SKM-1 treated with dmso at 0.1 percent for 144 hours (cell line): ENCODE data around the gene MT1G.
"Not testable (repeated sequence)": the region's sequence is repeated elsewhere in the genome, so short reads cannot be mapped to it uniquely, and the experiment has no call there.

Experiments
- DNase-seq: peaks from one replicate; lab custom pipeline; 2025; ENCODE audit not compliant: unreplicated experiment; lab: John Stamatoyannopoulos, UW

Gene MT1G

DNA sequence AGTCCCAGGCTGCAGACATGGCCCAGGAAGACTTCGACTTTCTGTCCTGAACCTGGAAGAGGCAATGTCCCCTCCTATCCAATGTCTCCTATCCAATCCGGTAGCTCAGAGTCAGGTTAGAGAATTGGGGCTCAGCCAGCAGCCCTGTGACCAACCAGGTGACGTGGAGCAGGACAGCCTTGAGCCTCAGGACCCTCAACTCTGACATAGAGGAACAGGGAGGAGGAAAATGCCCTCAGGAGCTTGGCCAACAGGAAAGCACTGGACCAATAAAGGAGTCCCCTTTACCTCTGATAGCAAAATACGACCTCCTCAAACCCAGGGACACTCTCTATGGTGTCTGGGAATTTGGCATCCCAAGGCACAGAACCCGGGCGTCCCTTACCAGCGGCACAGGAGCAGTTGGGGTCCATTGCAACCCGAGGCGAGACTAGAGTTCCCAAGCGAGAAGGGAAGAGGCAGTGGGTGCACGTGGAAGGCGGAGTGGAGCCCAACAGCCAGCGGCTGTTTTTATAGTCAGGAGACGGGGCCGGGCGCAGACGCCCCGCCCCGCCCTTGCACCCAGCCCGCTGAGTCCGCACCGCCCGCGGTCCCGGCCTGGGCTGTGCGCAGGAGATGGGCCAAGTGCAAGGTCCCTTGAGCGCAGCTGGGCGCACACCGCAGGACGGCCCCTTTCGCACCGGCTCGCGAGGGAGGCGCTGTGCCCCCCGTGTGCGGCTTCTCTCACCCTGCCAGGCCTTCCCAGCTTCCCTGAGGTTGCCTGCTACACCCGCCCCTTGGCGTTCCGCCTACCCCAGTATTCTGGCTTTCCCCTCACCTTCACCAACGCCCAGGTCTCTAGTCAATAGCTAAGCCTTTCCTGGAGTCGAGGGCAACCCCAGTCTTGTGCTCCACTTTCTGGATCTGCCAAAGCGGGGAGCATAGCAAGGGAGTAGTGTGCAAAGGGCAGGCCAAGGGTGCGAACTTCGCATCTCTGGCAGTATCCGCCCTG is at the start of gene MT1G:
TSS of gene MT1G (minus strand) at position 485 of the 991 bp plus-strand sequence. CDS start at position 413, 72 bp downstream.
- no peak for DNase-seq

DNA sequence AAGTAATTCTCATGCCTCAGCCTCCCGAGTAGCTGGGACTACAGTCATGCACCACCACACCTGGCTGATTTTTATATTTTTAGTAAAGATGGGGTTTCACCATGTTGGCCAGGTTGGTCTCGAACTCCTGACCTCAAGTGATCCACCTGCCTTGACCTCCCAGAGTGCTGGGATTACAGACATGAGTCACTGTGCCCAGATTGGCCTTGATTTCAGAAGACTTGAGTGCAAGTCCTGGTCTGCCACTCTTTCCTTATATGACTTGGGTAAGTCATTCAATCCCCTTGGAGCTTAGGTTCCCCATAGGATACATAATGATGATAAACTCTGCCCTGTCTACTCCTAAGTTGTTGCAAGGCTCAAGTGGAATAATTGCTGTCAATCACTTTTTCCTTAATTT is 49.7 kb upstream of the MT1G start:
- not testable (repeated sequence) for DNase-seq

DNA sequence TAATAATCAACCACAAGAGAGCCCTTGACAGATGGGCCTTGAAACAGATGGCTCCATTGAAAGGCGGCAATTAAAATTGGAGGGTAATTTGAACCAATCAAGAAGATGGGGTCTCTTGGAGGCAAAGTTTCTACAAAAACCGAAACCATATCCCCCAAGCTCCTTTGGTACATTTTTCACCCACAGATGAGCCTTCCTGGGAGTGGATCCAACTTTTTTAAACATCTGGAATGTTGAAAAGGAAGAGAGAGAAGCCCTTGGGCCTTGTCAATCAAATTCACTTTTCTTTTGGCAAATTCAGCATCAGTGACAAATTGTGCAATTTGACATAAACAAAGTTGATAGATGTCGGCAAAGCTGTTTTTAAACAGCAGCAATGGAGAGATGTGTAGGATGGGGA is 48.9 kb upstream of the MT1G start:
- no peak for DNase-seq

DNA sequence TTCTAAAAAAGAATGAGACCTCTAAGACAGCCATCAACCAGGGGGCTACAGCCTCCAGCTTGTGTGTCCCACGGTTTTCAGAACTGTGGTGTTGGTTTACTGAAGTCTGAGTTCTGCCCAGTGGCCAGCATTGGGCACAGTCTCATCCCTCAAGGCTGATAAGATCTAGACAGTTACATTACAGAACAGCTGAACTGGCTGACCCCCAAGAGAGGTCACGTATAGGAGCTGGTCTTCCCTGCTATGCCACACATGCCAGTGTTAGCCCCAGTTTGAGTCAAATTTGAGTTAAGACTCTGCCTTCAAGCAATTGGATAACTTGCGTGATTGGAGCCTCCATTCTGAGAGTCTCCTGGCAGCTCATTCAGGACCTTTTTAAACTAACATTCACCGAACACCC is 47.3 kb upstream of the MT1G start:
- no peak for DNase-seq

DNA sequence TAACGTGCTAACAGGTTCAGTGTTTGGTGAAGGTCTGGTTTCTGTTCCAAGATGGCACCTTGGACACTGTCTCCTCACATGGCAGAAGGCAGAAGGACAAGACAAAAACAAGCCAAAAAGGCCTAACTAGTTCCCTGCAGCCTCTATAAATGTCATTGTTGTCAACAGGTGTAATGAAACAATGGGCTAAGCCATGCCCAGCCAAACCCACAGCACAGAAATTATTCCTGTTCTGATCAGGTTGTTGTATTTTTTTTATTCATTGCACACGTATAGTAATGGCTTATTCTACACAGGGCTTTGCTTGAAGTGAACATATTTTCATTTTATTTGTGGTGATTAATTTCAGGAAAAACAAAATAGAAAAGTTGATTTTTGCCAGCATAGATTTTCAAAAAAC is 45.9 kb upstream of the MT1G start:
- DNase-seq: no peak

DNA sequence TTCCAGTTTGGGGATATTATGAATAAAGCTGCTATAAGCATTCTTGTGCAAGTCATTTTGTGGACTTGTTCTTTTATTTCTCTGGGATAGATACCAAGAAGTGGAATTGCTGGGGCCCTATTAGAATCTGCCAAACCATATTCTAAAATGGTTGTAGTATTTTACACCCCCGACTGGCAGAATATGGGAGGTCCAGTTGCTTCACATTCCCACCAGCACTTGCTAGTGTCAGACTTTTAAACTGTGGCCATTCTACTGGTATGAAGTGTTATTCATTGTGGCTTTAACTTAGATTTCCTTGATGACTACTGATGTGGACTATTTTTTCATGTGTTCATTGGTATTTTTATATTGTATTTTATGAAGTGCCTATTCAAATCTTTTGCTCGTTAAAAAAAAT is 44.0 kb upstream of the MT1G start:
- no peak for DNase-seq

DNA sequence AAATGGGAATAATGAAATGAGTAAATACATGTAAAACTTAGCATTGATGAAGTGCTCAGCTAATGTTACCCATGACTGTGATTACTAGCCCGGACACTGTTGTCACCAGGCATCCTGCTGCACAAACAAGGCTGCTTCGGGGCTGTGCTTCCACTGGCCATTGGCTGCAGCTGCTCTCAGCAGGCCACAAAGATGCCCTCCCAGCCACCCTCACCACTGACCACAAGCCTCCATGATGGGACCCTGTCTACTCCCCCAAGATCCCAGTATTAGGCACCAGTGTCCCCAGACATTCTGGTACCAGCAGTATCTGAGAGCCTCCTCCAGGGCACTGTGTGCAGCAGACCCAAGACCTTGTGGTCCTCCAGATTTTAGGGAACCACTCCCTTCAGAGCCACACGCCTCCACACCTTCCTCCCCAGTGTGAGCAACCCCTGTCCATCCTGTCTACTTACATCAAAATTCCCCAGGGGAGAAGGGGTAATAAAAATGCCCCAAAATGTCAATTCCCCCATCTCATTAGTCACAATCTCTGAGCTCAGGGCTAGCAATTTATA is 42.4 kb upstream of the MT1G start:
- no peak for DNase-seq

DNA sequence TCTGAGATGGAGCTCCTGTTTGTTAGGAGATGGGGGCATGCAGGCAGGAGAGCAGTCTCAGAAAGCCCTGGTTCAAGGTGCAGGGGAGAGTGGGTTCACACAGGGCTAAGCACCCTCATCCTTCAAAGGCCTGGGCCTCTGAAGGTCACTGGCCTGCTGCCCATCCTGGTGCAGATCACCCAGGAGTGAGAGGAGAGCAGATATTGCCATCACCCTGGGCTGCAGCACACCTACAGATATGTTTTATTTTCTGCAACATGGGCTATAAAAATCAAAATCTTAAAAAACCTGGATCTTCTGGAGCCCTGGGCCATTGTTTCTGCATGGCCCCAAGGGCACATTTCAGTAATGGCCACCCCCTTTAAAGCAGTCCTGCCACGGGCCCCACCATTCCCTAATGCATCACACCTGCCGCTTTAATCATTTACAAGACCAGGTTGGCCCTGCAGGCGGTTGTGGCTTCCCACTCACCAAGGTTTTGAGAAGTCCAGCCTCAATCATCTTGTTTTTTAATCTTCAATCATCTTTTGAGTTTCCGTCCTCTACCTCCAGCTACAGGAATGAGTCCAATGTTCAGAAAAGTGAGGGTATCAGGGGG is 41.7 kb upstream of the MT1G start:
- DNase-seq: no peak

DNA sequence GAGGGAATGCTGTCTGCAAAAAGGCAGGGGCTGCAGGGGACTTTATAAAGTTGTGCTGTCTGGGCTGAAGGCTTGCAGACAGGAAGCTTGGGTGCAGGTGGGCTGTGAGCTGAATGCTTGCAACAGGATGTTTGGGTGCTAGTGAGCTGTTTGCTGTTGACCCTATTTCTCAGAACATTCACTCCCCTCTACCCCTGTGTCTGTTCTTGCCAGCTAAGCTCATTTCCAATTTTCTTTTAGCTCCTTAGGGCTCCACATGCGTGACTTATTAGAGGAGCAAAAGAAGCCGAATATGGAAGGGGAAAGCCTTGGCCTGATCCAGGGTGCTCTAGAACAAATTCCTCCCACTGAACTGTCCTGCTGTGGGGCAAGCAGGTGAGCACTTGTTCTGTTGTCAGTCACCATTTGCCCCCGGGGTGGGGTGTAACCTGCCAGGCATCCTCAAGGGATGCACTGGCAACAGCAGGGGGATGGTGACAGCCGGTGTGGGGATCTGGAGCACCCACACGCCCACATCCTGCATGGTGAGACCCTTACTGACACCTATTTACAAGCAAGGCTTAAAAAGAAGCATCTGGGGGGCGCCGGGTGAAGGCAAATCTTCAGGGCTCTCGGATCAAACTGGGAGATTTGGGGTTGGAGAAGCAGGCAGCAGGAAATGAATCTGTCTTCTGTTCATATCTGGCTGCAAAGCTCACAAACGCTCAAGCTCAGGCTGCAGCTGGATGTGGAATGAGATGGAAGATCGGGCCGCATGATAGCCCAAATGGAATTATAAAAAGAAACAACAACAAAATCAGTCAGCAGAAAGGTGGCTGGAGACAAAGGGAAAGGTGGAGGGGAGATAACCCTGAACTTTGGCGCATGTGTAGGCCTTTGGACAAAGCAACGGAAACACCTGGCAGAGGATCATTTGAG is 40.9 kb upstream of the MT1G start:
- no peak for DNase-seq

DNA sequence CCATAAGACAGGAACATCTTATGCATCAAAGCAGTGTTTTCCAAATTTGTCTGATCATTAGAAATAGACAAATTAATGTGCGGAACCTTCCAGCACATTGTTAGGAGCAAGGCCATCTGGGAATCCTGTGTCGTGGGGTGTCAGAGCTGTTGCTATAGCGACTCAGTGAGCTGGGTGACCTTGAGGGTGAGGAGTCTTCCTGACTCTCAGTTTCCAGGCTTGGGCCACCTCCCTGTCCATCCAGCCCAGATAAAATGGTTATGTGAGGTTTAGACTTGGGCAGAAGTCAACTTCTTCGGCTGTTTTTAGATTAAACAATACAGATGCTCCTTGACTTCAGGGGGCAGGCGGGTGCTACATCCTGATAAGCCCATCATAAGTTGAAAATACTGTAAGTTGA is 35.0 kb upstream of the MT1G start:
- DNase-seq: no peak

DNA sequence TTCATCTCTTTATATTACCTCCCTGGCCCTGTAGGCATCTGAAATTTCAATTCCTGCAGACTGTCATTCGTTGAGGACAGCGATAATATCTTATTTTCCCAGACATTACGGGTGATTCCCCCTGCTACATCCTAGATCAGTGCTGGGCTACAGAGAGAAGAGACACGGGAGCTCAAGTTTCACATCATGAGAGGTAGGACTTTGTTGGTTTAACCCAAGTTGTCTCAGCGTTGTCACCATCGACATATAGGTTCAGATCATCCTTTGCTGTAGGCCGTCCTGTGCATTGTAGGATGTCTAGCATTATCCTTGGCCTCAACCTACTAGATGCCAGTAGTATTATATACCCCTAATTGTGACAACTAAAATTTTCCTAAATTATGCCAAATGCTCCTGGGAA is 33.7 kb upstream of the MT1G start:
- no peak for DNase-seq

DNA sequence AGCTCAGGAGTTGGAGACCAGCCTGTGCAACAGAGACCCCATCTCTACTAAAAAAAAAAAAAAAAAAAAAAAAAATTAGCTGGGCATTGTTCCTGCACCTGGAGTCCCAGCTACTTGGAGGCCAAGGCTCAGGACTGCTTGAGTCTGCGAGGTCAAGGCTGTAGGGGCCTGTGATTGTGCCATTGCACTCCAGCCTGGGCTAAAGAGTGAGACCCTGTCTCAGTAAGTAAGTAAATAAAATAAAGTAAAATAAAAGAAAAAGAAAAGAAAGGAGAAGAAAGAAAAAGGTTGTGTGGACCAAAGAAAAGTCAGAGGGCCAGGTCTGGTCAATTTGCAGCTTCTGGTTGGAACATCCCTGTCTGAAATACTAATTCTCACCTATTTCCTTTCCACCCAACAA is 32.8 kb upstream of the MT1G start:
- DNase-seq: no peak

DNA sequence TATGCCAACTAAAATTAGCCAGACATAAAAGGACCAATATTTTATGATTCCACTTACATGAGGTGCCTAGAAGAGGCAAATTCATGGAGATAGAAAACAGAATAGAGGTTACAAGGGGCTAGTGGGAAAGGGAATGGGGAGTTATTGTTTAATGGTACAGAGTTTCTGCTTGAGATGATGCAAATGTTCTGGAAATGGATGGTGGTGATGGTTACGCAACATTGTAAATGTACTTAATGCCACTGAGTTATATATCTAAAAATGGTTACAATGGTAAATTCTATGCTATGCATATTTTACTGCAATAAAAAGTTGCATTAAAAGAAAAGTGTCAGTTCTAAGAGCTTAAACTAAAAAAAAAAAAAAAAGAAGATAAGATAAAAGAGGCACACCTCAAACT is 32.3 kb upstream of the MT1G start:
- no peak for DNase-seq

DNA sequence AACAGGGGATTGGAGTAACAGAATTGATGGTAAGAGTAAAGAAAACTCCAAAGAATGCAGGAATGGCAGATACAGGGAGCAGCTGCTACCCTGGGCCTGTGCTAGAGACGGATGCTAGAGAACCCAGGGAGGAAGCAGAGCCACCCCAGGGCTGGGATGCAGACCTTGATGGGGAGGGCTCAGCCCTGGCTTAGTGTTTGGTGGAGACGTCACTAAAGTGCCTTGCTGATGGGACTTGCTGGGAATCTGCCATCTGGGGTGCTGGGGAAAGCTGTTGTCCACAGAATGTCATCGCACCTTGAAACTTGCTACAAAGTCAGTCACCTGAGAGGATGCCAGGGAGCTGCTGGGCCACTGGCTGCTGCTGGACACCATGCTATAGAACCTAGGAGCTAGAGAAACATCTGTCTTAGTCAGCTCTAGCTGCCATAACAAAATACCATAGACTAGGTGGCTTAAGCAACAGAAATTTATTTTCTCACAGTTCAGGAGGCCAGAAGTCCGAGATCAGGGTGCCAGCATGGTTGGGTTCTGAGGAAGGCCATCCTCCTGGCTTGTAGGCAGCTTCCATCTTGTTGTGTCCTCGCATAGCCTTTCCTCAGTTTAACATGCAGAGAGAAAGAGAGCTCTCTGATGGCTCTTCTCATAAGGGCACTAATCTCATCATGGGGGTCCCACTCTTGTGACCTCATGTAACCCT is 29.7 kb upstream of the MT1G start:
- no peak for DNase-seq

DNA sequence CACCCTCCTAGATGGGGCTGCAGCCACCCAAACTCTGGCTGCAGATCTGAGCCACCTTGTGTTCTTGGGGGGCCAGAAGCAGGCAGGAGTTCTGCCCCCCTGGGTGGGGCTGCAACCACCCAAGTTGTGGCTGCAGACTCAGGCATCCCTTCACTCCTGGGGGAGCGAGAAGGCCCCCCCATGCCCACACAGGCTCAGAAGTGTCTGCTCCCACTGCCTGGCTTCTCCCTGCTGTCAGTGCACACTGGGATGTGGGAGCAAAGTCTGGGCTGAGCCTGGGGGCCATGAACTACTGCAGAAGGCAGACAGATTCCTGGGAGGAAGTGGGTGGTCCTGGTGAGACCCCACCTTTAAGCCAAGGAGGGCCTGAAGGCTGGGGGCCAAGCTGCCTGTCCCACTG is 27.4 kb upstream of the MT1G start:
- no peak for DNase-seq

DNA sequence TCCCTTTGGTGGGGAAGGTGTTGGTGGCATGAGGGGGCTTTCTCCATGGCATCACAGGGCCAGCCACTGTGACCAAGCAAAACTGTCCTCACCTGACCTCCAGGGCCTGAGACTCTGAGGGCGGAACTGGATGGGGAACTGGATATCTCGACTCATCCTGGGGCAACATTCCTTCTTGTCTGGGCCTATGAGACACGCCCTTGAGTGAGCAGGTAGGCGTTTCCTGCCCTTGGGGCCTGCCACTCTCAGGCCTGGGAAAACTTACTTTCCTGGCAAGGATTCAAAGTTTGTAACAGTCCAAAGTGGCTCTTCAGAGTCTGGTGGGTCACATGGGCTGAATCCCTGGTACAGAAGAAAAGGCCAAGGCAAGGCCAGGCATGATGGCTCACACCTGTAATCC is 24.0 kb upstream of the MT1G start:
- no peak for DNase-seq

DNA sequence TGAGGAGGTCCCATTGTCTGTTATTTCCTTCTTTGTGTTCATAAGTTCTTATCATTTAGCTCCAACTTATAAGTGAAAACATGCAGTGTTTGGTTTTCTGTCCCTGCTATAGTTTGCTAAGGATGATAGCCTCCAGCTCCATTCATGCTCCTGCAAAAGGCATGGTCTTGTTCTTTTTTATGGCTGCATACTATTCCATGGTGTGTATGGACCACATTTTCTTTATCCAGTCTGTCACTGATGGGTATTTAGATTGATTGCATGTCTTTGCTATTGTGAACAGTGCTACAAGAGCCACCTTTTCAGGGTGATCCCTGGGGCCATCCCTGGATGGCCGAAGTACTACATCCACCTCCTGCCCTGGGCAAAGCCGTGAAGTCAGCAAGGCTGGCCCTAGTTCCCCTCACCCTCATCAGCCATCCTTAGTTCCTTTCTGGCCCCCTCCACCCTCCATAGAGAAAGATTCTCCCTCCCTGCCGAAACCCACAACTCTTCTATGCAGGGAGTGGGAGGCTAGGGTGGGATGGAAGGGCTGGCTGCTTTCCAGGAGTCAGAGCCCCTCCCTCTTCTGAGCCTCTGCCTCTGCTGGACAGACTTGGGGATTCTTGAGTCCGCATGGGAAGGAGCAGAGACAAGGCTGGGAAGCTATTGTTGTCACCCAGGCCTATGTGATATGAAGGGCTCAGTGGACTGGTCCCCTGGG is 22.7 kb upstream of the MT1G start:
- DNase-seq: no peak

DNA sequence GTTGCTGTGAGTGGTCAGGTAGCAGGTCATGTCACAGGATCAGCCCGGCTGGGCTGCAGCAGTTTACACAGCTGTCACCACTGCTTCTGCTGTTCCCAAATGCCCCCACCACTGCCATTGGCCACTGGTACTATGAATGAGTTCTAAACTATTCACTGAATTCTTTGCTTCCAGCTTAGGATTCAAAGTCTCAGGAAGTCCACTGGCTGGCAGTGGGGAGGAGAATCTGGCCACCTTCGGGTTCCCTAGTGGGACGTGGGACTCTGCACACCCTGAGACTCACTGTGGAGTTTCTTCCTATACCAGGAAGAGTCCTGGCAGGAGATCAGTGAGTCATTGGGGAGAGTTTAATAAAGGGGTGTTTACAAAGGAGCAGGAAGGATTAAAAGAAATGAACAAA is 21.3 kb upstream of the MT1G start:
- no peak for DNase-seq

DNA sequence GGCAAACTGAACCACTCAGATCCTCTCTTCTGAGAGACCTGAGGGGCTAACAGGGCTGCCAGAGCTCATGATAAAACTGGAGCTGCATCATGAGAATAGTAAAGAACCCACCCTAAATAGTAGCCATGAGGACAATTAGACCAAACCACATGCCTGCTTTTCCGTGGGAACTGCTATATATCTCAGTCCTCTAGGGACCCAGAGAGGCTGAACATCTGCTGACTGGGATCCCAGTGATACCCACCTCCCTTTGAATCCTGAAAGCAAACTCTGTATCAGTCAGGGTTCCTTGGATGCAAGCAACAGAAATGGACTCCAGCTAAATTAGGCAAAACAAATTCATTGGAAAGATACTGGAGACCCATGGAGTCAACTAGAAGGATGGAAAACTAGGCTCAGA is 20.9 kb upstream of the MT1G start:
- DNase-seq: no peak

DNA sequence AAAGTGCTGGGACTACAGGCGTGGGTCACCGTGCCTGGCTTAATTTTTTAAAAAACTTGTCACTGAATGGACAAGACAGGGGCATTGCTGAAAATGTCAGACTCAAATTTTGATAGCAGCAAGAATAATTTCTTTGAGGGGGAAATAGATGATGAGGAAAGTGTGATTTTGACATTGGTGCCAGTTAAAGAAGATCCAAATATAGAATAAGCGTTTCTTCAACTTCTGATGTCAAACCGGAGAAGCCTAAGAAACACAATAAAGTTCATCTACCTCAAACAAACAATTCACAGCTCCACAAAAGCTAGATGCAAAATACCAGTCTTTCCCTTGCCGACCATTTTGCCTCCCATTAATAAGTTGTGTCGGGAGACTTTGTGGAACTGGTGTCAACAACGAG is 18.9 kb upstream of the MT1G start:
- DNase-seq: no peak
